Measurements from ENCODE around the gene ADAMTS4.

ADAMTS4 gene

GRCh38 chr1:161174911-161175310, 23.9 kb downstream of the ADAMTS4 start:
- no peak for FAIRE-seq
- no peak for DNase-seq (ENCODE audit: low spot score)

DNA sequence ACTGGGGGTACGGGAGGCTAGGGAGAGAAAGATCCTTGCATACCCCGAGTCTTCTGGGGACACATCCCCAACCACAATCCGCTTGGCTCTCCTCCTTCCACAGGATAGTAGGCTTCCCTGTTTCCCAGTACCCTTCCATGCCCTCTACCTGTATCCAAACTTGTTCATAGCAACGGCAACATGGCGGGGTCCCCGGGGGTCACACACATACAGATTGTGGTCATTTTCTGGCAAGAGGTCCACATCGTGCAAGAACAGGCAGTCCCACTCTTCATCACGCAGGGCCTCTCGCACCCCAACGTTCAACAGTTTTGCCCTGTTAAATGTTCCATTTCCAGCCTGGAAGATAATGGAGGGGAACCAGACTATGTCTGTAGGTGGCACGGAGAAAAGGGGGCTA, 25.1 kb downstream of the ADAMTS4 start:
- no peak for DNase-seq (ENCODE audit: low spot score)
- no peak for FAIRE-seq

- no peak for DNase-seq (ENCODE audit: low spot score)
- no peak for FAIRE-seq
These were observed 26.0 kb downstream of the ADAMTS4 start for GRCh38 chr1:161172776-161173376.

GRCh38 chr1:161172349-161172748, 26.5 kb downstream of the ADAMTS4 start:
- no peak for FAIRE-seq

GRCh38 chr1:161171696-161172095, 27.2 kb downstream of the ADAMTS4 start:
- no peak for DNase-seq (ENCODE audit: low spot score)
- FAIRE-seq = no peak

More at GRCh38 chr1:161172349-161172748, 26.5 kb downstream of the ADAMTS4 start:
- DNase-seq (ENCODE audit: low spot score) = no peak

DNA sequence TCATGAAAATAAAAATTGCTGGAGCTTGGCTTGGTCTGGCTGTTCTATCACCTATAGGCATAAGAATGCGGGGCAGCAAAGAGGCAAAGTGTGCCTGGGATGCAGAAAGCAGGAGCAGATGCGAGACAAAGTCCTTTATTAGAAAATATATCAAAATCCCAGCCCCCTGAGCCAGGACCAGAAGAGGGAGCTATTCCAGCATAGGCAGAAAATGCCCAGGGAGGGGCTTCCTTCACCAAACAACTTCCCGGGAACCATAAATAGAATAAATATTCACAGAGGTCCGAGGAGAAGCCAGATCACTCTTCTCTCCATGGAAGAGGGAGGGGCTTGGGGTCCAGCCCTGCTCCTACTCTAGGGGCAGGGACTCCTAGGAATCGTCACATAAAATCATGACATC, 27.7 kb downstream of the ADAMTS4 start:
- FAIRE-seq = no peak
- DNase-seq (ENCODE audit: low spot score) = no peak

- FAIRE-seq = no peak
- DNase-seq (ENCODE audit: low spot score) = no peak
These were observed 29.9 kb downstream of the ADAMTS4 start for GRCh38 chr1:161168906-161169305.

GRCh38 chr1:161166669-161167548, 31.9 kb downstream of the ADAMTS4 start:
- DNase-seq (ENCODE audit: low spot score) (no peak), FAIRE-seq (no peak)

DNA sequence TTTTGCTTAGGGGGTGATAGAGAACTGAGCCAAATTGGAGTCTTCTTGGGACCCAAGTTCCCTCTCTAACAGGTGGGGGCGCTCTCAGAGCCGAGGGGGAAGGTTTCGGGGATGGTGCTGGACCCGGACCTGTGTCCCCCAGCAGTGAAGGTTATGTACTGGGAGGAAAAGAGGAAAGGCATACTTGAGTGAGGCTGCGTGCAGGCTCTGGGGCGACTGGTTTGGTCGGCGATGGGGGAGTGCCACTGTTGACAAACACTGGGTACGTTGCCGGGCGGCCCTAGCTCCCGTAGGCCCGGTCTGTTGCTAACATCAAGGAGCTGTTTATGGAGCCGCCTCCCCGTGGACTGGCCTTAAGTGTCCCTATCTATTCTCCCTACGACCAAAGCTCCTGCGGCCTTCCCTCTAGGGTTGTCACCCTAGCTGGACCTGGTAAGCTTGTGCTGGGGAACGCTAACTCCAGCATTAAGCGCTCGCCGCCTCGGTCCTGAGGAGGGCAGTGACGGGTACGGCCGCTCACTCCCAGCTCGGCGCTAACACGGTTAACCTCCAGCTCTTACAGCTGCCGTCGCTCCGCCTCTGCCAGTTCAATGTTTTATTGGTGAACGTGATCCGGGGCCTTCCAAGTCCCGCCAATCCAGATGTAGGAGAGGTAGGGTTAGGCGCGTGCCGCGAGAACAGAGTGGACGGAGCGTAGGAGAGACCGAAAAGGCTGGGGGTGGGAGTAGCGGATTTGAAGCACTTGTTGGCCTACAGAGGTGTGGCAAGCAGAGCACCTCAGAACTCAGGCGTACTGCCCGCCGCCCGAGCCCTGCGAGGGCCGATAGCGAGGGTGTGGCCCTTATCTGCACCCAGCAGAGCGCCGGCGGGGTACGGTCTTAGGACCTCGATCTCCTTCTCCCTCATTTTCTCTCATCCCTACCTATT, 32.8 kb downstream of the ADAMTS4 start, which contains the start of gene PPOX:
TSS of gene PPOX (plus strand) at position 685 of the 927 bp plus-strand sequence. CDS start 422 bp downstream, outside the sequence.
- peak; percentile 97 for DNase-seq (ENCODE audit: low spot score)
- peak; percentile 88 for FAIRE-seq

DNA sequence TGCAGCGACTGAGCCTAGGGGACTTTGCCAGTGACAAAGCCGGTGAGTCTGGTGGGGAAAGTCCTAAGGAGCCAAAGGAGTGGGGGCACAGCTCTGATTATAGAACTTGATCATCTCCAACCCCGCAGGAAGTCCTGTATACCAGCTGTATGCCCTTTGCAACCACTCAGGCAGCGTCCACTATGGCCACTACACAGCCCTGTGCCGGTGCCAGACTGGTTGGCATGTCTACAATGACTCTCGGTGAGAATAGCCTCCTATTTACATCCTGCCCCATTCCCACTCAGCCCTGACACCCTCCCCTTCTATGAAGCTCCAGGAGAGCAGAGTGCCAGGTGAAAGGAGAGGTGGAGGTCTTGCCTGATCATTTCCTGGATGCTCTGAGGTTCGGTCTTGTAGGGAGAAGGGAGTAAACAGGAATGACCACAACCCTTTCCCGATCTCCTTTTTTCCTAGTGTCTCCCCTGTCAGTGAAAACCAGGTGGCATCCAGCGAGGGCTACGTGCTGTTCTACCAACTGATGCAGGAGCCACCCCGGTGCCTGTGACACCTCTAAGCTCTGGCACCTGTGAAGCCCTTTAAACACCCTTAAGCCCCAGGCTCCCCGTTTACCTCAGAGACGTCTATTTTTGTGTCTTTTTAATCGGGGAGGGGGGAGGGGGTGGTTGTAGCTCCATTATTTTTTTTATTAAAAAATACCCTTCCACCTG, 33.8 kb downstream of the ADAMTS4 start:
- DNase-seq (ENCODE audit: low spot score) (no peak), FAIRE-seq (no peak)

DNA sequence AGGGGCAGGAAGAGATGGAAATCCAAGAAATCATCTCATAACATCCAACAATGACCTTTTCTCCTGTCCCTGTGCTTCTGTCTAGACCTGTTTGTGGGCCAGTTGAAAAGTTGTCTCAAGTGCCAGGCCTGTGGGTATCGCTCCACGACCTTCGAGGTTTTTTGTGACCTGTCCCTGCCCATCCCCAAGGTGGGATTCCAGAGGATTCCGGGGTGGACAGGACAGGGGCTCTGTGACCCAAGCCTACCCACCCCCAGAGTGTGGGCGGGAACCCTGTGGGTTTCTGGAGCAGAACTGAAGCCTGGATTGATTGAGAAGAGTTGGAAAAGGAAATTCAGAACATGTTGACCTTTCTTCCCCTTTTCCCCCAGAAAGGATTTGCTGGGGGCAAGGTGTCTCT, 35.1 kb downstream of the ADAMTS4 start:
- DNase-seq (ENCODE audit: low spot score) = no peak
- no peak for FAIRE-seq

DNA sequence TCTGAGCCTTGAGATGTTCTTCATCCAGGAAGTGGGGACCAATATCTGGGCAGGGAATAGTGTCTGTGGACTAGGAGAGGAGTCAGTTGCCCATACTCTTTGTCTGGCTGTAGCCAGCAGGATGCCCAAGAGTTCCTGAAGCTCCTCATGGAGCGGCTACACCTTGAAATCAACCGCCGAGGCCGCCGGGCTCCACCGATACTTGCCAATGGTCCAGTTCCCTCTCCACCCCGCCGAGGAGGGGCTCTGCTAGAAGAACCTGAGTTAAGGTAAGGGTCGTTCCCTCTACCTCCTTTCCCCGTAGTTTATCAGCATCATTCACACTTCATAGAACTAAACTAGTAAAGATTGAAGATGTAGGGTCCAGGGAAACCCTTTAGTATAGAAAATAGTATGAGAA, 36.0 kb downstream of the ADAMTS4 start:
- DNase-seq (ENCODE audit: low spot score) = no peak
- no peak for FAIRE-seq

DNA sequence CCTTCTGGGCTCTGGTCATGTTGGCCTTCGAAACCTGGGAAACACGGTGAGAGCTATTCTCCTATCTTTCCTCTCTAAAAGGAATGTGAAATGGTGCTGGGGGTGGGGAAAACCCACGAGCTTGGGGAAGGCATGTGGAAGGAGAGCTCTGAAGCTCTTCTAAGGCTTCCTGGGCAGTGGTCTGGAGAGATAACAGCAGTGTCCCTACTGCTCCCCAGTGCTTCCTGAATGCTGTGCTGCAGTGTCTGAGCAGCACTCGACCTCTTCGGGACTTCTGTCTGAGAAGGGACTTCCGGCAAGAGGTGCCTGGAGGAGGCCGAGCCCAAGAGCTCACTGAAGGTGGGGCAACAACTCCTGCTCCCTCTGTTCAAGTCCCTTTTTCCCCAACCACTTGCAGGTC, 36.8 kb downstream of the ADAMTS4 start:
- DNase-seq (ENCODE audit: low spot score) = no peak
- FAIRE-seq = no peak

- FAIRE-seq (no peak), DNase-seq (ENCODE audit: low spot score) (no peak)
These were observed 37.2 kb downstream of the ADAMTS4 start for GRCh38 chr1:161161652-161162051.

- DNase-seq (ENCODE audit: low spot score) (no peak), FAIRE-seq (no peak)
These were observed 38.1 kb downstream of the ADAMTS4 start for GRCh38 chr1:161160671-161161145.

GRCh38 chr1:161159913-161160243, 39.0 kb downstream of the ADAMTS4 start:
- DNase-seq (ENCODE audit: low spot score) (no peak), FAIRE-seq (no peak)

DNA sequence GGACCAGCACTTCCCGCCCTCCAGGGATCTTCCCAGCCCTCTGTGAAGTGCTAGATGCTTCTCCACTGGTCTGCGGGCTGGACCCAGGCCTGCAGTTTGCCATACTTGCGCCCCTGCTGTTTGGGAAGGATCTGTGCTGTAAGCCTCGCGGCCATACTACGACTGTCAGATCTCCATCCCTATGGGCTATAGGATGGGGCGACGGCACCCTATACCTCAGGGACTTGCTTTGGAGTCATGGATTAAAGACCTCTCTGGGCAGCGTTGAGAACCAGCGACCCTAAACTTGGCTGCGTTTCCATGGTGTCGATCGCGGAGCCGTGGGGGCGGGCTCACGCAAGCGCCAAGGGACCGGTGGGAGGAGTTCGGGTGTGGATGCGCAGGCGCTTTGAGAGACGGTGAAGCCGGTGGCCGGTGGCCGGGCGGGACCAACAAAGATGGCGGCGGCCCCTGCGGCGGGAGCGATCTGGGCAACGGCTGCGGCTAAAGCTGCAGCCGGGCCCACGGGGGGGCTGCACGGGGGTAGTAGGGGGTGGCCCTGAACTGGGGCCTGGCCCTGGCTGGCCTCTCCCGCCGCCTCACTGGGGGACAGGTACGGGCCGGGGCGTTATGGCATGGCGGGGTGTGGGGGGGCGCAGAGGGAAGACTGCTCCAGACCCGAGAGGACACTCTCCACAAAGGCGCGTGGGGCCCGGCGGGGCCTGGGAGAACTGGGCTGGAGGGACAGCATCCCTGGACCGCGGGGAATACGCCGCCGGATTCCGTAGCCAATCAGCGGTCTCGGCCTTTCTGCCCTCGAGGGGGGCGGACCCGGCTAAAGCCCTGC, 39.6 kb downstream of the ADAMTS4 start, which contains the start of gene USP21:
TSS of gene USP21 (plus strand) at position 414 of the 826 bp plus-strand sequence. CDS start 1,141 bp downstream, outside the sequence.
- peak; percentile 75 for DNase-seq (ENCODE audit: low spot score)
- no peak for FAIRE-seq

- DNase-seq (ENCODE audit: low spot score) = peak; percentile 63
- no peak for FAIRE-seq
These were observed 40.4 kb downstream of the ADAMTS4 start for GRCh38 chr1:161158316-161159010.

DNA sequence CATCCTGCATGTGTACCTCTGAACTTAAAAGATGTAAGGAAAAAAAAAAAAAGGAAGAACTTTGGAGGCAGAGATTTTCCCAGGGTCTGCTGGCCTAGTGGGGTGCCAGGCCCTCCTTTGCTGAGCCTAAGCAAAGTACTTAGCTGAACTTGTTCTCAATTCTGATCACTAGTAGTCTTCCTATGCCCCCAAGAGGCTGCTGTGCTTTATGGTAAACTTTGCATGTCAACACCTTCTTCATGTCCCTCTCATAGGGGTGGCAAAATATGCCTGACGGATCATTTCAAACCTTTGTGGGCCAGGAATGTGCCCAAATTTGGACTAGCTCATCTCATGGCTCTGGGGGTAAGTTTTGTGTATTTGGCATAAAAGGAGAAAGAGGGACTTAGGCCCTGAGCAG, 41.0 kb downstream of the ADAMTS4 start:
- FAIRE-seq (no peak), DNase-seq (ENCODE audit: low spot score) (no peak)

All from RCC 7860 (cell line).